ENCODE data around the gene ZCWPW1.

GRCh38 chr7:100352984-100353684, 75.4 kb downstream of the ZCWPW1 start:
- TF ChIP-seq CTCF (IDR thresholded peaks at IDR 0.05) (no peak), POLR2A (IDR thresholded peaks at IDR 0.05) (no peak)

Data from testis (tissue), 2 donors.